Left ventricle myocardium superior (tissue), 1 donor: ENCODE measurements around the gene TUBB. TPM values are rescaled to one million over a fixed set of nuclear protein-coding genes. Genes with fewer than 3 reads are reported as not detected.

Source experiments
- ATAC-seq: fragments of 200-7000 bp; cut with Tn5 transposase; one replicate; pipeline ENCODE4 v1.9.1; 2020; ENCODE audit warnings: mild to moderate bottlenecking, moderate library complexity
- DNase-seq: peaks from one replicate; pipeline ENCODE4 v3.0.0-alpha.2; 2020
- intact Hi-C: fragments of 100-400 bp; cut with micrococcal nuclease; formaldehyde crosslinking; loops from one replicate; pipeline ENCODE4 v1.11.0; 2022
- total RNA-seq: library from RNA; stranded (reverse); fragmentation: NEBNext Ultra II Directional; extraction: Animal tissue kit (Norgen Biotek cat#: 25700); gene quantifications from one replicate; pipeline ENCODE4 v1.2.1, GENCODE V29; 2021
- donor health status: DM: no; HTN: yes; CAD: no; lungs with severe emphysema.

The TUBB gene
- total RNA-seq, 1 donor from 2014 or later = 196 TPM

DNA sequence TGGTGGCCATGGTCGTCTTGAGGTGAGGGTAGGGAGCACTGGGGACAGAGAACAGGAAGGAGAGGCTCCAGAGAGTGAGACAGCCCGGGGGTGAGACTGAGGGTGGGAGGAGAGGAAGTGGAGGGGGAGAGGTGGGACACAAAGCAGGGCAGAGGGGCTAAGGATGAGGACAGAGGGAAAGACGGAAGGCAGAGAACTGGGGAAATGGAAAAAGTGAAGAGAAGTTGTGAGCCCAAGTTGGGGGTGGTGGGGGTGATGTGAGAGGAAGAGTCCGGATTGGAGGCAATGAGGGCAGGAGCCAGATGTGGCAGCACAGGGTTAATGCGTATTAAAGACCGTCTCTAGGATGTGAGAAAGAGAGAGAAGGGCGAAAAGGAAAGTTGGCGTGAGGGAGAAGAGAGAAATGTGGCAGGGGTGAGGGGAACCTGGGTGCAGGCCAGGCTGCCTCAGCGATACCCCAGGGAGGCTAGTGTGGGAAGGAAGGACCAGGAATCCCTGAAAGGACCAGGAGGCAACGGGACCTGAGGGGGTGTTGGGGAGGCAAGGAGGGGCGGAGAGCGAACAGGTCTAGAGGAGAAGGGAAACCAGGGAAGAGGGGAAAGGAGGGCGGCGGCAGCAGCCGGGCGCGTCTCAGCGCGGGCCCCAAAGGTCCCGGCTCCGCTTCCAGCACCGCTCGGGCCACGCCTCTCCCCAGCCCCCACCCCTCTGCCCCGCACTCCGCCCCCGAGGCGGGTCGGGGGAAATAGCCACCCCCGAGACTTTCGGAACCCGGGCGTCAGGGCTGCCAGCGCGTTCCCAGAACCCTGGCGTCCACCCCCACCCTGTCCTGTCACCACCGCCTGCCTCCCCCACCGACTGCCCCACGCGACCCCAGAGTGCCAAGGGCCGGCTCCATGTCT, 33.9 kb upstream of the TUBB start, which contains the start of gene PPP1R18:
TSS of gene PPP1R18 (minus strand) at position 637 of the 899 bp plus-strand sequence. CDS start at position 10, 627 bp downstream.
- intact Hi-C loops = no loop called here
- ATAC-seq (peak; percentile 69), DNase-seq (peak; percentile 90)

DNA sequence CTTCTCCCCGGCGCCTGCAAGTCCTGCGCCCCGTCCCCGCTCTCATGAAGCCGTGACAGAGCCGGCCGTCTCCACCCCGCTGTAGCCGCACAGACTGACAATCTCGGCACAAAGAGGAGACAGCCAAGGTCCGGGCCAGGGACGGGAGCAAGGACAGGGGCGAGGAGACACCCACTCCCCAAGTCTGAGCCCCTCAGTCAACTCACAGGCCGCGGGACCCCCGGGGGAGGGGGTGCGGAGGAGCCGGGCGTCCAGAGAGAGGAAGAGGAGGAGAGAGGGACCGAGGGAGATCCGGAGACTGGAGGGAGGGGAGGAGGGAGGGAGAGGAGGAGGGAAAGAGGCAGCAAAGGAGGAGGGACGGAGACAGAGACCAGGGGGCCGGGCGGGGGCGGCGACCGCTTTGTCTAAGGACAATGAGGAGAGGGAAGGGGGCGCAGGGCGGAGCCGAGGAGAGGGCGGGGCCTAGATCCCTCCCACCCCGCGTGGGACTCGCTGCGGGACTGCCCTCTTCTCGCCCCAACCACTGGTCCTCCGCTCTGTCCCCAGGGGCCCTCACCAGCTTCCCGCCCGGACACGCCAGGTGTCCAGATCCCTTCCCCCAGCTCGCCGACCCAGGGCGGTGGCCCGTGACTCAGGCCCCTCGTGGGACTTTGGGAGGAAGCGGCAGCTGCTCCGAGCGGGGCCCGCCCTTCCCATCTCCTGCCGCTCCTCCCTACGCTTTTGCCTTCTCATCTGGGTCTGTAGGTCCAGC, 33.1 kb upstream of the TUBB start:
- ATAC-seq (peak; percentile 79), DNase-seq (peak; percentile 97)
- intact Hi-C loops = no loop called here

DNA sequence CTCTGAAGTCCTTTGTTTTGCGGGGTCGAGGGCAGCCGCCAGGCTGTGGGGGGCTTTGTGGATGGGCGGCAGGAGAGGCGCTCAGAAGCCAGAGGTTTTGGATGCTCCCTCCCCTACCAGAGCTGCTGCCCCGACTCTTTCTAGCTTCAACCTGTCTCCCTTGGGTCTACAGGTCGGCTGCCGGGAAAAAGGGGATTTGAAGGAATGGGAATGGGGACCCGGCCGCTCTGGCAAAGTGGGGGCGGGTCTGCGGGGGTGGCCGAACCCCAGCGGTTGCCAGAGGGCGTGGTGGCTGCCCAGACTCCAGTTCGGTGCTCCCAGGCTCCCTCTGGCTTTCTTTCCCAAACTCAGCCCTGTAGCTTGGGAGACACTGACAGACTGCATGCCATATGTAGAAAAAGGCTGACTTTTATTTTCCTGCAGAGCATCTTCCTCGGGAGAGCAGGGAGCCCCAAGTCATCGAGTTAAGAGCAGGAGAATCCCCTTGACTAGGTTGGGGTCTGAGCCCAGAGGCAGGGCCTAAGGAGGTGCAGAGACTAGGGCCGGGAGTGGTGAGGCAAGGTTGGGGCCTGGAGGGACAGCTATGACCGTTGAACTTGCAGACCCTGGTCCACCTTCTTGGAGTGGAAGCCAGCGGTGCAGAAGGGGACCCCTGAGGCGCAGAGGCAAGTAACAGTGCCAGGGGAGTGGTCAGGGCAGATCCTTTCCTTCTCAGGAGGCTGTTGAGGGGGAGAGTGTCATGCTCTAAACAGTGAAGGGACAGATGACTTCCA, 32.3 kb upstream of the TUBB start:
- intact Hi-C loops = no loop called here
- ATAC-seq (no peak), DNase-seq (peak; percentile 66)

DNA sequence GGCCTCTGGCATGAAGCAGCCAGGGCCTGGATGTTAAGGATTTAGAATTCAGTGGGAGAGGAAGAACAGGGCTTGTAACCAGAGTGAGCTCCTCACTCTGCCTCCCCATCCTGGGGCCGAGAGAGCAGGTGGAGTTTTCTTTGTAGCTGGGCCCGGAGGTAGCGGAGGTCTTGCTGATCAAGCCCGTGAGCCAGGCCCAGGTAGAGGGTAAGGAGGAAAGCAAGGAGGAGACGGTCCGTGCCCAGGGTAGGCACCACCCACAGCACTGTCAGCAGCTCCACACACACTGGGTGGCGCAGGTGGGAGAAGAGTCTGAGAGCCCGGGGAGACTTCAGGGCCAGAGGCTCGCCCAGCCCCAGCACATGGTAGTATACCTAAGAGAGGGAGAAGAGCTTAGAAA, 31.6 kb upstream of the TUBB start:
- intact Hi-C loops = no loop called here
- DNase-seq (no peak), ATAC-seq (no peak)

DNA sequence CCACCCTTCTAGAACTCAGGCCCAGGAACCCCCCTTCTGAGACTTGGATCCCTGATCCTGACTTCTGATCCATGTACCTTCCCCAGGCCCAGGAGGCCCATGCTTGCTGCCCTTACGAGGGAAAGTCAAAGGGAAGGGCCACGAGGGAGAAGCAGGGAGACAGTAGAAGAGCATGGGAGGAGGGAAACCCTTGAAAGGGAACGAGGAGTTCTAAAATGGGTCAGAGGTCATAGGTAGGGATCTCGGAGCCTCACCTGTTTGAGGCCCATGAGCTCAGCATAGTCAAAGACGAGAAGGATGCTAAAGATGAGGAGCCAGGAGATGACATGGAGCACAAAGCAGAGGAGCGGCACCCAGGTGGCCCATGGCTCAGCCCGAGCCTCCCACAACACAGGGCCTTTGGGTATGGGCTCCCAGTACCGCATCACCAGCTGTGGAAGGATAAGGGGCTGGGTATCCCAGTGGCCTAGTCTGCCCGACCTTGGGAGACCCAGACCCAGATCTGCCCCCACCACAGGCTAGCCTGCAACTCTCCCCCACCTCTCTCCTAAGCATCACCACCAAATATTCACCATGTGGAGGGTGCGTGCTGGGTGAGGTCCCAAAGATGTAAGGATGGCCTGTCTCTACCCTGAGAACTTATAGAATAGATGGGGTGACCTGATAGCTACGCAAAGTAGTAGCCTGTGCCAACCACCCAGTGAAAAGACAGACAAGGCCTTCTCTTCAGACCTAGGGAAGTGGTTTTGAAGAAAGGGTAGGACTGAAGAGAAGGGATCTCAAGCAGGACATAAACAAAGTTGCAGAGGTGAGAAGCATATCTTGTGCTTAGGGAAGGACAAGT, 30.9 kb upstream of the TUBB start:
- DNase-seq (no peak), ATAC-seq (no peak)
- intact Hi-C loops = no loop called here

DNA sequence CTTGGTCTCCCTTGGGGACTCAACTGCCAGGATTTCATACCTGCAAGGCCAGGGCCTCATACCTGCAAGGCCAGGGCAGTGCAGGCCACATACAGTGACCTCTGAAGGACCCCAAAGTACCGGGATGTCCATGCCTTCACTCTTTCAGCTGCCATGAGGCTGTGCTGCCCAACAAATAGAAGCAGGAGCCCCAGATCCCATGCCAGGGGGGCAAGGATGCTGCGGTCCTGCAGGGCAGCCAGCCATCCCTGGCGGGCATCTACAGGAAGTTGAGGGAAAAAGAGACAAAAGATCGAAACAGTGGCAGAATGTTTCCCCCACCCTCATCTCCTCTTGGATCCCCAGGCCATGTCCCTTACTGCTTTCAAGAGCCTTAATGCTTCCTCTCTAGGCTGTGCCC, 30.2 kb upstream of the TUBB start:
- intact Hi-C loops = no loop called here
- DNase-seq = no peak

DNA sequence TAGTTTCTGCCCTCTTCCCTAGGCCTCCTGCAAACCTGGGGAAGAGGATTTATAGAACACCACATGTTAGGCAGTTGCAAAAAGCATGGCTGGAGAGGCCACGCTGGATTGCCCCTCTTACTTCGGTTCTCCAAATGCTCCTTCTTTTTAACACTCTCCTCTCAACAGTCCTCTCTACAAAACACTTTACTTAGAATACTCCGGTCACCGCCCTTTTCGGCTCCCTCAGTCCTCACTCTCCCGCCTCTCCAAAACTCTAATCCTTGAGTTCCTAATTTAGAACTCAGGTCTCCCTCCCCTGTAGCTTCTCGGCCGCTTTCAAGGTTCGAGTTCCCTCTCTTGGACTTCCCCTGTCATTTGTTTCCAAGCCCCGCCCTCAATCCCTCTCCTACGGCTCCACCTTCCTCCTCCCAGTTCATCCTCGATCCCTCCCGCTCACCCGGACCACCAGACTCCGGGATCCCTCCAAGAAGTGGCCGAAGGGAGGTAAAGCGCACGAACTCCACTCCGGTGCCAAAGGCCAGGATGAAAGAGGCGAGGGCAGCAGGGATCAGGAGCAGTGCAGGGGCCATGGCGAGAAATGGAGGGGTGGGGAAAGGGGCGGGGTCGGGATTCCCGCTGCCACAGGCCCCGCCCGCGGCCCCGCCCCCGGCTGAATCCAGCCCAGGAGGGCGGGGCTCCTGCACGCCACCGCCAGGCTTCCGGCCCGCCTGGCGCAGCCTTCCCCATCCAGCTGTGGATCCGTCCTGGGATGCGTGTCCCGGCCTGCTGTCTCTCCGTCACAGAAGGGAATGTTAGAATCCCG, 29.5 kb upstream of the TUBB start, which contains the start of gene NRM:
TSS of gene NRM (minus strand) at position 582 of the 805 bp plus-strand sequence. CDS start at position 572, 10 bp downstream.
- intact Hi-C loops = no loop called here
- peak; percentile 67 for ATAC-seq
- DNase-seq = peak; percentile 95

More for the DNA sequence above, 30.2 kb upstream of the TUBB start:
- ATAC-seq = no peak

DNA sequence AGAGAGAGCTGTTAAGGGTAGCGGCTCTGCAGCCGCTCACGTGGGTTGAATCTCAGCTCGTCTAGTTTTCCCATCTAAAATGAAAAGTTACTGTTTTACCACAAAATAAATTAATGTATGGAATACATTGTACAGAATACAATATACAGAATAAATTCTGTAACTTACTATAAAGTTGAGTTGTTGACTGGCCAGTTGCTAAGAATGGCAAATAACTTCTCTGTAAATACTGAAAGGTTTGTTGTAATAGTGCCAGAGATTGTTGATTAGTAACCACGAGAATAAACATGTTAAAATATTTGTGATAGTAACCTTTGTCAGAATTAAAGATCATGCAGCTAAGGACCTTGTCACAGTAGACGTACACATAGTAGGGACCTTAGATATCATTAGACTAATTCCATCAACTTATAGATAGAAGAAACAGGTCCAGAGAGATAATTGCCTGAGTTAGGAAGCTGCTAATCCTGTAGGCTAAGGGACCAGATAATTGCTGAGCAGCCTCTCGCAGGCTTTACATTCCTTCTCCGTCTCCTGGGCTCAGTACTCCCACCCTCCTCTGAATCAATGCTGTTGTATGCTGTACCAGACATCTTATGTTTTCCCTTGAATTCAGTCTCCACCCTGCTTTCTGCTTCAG, 28.8 kb upstream of the TUBB start:
- intact Hi-C loops = no loop called here
- ATAC-seq (no peak), DNase-seq (no peak)

DNA sequence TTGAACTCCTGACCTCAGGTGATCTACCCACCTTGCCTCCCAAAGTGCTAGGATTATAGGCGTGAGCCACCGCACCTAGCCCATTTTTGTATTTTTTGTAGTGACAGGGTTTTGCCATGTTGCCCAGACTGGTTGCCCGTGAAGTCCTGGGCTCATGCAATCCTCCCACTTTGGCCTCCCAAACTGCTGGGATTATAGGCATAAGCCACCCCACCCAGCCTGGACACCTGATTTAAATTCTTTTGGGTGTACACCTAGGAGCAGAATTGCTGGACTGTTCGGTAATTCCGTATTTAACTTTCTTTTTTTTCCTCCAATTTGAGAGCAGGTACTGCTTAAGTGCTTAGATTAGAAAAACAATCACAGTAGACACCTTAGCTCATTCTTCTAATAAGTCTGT, 23.7 kb upstream of the TUBB start:
- intact Hi-C loops = no loop called here
- DNase-seq = no peak
- ATAC-seq = no peak

DNA sequence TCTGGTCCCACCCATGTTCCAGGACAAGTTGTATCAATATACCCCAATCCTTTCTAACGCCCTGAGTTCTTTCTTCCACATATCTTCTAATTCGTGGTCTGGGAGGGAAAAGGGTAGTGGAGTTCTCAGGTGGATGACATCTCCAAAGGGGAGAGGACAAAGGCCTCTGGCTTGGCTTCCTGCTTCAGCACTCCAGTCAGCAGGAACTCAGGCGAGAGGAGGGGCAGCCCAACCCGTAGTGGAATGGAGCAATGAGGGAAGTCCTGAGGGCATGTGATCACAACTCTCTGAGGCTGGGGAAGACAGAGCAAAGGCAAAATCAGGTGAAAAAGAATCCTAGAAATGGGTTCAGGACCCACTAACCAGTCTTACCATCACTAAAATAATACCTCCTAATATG, 19.8 kb upstream of the TUBB start:
- ATAC-seq = peak; percentile 82
- intact Hi-C loops = no loop called here
- no peak for DNase-seq

DNA sequence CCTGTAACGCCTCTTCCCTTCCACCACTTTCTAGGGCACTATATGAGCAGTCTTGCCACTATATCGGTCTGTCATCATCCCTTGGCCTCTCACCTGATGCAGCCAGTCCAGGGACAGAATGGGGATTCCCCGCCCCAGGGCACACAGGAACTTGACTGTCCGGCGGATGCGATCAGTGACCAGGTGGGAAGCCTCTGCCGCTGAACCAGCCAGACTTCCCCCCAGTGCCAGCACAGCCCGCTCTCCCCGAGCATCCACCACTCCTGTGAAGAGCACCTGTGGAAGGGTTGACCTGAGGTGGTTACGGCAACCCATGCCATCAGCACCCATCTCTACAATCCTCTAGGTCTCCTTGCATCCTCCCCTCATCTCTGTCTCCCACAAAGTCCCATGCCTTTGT, 17.1 kb upstream of the TUBB start:
- DNase-seq (peak; percentile 8), ATAC-seq (no peak)
- intact Hi-C loops = no loop called here

DNA sequence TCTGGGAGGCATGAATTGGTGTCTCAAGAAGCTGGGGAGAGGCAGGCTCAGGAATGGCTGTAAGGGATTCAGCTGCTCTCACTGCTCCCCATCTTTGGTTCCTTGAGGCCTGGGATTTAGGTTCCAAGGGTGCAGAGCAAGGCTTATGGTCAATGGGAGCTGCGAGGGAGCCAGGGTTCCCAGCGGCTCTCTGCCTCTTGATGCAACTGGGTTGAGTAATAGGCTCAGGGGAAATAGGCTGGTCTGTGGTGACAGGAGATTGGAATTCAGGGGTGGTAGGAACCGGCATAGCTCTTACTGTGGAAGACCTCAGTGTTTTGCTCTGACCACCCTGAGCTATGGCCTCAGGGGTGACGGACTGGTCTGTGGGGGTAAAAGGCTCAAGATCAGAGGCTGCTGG, 16.3 kb upstream of the TUBB start:
- DNase-seq (peak; percentile 4), ATAC-seq (no peak)
- intact Hi-C loops = no loop called here

DNA sequence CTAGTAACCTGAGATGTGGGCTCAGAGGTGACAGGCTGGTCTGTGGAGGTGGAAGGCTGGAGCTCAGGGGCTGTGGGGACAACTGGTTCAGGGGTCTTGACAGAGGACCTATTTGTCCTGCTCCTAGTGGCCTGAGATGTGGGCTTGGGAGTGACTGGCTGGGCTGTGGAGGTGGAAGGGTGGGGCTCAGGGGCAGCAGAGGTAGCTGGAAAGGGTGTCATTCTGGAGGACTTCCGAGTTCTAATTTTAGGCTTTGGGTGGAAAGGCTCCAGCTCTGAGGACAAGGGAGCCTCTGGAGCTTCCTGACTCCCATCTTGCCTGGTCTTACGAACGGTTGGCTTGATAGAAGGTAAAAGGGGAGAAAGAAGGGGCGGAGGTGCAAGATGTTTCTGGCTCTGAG, 14.5 kb upstream of the TUBB start:
- DNase-seq = no peak
- peak; percentile 88 for ATAC-seq
- intact Hi-C loops = no loop called here

DNA sequence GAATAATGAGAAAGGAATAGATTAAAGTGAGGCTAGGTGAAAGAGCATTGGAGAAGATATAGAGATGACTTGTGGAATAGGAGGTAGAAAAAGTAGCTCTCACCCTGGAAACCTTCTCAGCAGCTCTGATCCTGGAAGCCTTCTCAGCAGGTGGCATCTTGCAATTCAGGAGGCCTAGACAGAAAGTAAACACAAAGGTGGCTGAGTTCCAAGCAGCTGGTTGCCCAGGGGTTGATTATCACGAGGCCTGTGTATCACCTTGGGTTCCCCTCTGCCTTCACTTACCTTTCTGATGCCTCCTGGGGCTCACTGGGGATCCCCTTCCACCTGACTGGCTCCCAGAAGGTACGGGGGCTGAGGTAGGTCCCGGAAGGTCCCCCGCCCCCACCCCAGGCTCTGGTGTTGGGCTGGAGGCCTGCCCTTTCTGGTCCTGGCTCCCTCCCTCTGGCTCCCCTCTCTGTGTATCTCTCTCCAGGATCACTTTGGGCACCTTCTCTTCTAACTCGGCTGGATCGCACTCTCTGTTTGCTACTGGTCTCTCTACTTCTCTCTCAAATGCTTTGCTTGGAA, 12.8 kb upstream of the TUBB start:
- intact Hi-C loops = no loop called here
- ATAC-seq (no peak), DNase-seq (no peak)

DNA sequence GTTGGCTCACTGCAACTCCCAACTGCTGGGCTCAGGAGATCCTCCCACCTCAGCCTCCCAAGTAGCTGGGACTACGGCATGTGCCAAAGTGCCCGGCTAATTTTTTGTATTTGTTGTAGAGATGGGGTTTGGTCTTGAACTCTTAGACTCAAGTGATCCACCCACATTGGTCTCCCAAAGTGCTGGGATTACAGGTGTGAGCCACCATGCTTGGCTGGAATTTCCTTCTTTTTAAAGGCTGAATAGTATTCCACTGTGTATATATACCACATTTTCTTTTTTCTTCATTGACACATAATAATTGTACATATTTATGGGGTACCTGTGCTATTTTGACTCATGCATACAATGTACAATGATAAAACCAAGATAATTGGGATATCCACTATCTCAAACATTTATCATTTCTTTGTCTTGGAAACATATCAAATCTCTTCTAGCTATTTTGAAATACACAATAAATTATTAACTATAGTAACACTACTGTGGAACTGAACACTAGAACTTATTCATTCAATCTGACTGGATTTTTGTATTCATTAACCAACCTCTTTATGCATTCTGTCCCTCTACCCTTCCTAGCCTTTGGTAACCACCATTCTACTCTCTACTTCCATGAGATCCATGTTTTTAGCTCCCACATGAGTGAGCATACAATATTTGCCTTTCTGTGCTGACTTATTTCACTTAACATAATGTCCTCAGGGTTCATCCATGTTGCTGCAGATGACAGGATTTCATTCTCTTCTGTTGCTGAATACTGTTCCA, 10.9 kb upstream of the TUBB start:
- intact Hi-C loops = no loop called here
- DNase-seq = no peak
- no peak for ATAC-seq

DNA sequence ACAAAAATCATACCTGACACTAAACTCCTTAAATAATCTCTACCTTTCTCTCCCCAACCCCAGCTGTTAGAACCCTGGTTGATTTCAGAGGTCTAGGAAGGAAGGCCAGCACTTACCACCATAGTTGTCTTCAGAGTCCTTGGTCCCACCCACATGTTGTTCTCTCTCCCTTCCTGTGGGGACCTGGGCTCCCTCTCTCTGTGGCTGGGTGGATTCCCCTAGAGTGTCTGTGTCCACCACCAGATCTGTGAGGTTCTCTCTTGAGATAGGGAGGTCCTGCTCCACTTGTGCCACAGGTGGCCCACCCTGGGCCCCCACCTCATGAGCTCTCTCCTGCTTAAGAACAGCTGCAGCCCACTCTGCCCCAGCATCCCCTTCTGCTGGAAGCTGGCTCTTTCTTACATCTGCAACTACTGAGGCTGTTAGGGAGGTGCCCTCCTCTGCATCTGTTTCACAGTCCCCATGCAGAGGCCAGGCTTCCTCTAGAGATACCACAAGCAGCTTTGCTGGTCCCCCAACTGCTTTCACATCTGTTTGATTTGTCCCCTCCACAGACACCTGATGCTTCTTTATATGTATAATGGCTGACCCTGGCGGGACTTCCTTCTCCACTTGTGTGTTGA, 8.3 kb upstream of the TUBB start:
- ATAC-seq (no peak), DNase-seq (no peak)
- intact Hi-C loops = no loop called here
